ENCODE measurements around the gene SET. TPM values are rescaled to one million over a fixed set of nuclear protein-coding genes. Genes with fewer than 3 reads are reported as not detected.

Gene SET
- total and polyA plus RNA-seq, 2 of the 13 experiments (the other 11 are each of a cell fraction or from before 2014, with no cell fraction given): 94.2 to 611 TPM

DNA sequence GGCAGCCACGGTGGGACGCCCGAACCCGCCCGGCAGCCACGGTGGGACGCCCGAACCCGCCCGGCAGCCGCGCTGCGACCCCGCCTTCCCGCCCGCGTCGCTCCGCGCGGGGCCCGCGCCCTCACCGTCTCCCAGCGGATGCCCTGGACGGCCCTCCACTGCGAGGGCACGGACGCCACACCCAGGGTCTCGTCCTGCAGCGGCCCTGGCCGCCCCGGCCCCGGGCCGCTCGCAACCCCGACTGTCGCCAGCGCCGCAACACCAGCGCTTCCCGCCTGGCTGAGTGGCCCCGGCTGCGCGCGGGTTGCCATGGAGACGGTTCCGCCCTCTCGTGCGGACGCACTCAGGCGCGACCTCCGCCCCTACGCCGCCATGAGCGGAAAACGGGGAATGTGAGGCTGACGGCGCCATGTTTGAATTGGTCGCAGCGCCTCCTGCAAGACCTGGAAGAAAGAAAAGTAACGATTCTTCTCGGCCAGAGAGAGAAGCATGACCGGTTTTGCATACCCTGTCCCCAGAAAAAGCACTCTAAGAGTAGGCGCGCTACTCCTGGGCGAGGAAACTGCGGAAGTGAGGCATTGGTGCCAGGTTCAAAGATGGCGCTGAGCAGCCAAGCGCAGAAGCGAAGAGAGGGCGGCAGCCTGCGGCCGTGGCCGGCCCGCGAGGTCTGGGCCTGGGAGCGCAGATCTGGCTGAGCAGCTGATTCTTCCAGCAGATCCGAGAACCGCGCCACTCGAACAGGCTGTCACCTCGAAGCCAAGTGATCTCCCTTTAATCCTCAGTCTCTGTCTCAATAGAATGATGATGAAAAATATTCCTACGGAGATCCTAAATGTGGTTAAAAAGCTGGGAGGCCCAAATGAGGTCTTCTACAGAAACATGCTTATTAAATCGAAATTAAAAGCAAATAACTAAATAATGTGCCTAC lies 32.3 kb upstream of the SET start, which contains the start of gene DYNC2I2 (continued):
- no peak for TF ChIP-seq SRSF4 (IDR thresholded peaks at IDR 0.05; ENCODE audit: low read depth, low read length, poor library complexity, severe bottlenecking)
- TF ChIP-seq, protein P1, sequence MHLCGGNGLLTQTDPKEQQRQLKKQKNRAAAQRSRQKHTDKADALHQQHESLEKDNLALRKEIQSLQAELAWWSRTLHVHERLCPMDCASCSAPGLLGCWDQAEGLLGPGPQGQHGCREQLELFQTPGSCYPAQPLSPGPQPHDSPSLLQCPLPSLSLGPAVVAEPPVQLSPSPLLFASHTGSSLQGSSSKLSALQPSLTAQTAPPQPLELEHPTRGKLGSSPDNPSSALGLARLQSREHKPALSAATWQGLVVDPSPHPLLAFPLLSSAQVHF (CRISPR knock-in tag; IDR thresholded peaks at IDR 0.05): peak; percentile 79
- TF ChIP-seq, protein P2, sequence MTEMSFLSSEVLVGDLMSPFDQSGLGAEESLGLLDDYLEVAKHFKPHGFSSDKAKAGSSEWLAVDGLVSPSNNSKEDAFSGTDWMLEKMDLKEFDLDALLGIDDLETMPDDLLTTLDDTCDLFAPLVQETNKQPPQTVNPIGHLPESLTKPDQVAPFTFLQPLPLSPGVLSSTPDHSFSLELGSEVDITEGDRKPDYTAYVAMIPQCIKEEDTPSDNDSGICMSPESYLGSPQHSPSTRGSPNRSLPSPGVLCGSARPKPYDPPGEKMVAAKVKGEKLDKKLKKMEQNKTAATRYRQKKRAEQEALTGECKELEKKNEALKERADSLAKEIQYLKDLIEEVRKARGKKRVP (CRISPR knock-in tag; IDR thresholded peaks at IDR 0.05): peak in 1 of 2 experiments; percentile 60; a peak in 1 of 4 replicates
- no peak for TF ChIP-seq SNAPC2 (CRISPR knock-in tag; IDR thresholded peaks at IDR 0.05)
- no peak; the same call in 1 of the 2 replicates for TF ChIP-seq BCL6 (CRISPR knock-in tag; IDR thresholded peaks at IDR 0.05)
- TF ChIP-seq TMF1 (CRISPR knock-in tag; IDR thresholded peaks at IDR 0.05; ENCODE audit: low read depth): peak; percentile 80; the same call in 1 of the 2 replicates
- TF ChIP-seq, protein P3, sequence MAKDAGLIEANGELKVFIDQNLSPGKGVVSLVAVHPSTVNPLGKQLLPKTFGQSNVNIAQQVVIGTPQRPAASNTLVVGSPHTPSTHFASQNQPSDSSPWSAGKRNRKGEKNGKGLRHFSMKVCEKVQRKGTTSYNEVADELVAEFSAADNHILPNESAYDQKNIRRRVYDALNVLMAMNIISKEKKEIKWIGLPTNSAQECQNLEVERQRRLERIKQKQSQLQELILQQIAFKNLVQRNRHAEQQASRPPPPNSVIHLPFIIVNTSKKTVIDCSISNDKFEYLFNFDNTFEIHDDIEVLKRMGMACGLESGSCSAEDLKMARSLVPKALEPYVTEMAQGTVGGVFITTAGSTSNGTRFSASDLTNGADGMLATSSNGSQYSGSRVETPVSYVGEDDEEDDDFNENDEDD (CRISPR knock-in tag; IDR thresholded peaks at IDR 0.05; ENCODE audit: borderline replicate concordance): peak; percentile 93
- TF ChIP-seq NR3C1 (CRISPR knock-in tag; IDR thresholded peaks at IDR 0.05): no peak
- TF ChIP-seq, protein P4, sequence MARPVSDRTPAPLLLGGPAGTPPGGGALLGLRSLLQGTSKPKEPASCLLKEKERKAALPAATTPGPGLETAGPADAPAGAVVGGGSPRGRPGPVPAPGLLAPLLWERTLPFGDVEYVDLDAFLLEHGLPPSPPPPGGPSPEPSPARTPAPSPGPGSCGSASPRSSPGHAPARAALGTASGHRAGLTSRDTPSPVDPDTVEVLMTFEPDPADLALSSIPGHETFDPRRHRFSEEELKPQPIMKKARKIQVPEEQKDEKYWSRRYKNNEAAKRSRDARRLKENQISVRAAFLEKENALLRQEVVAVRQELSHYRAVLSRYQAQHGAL (CRISPR knock-in tag; IDR thresholded peaks at IDR 0.05; ENCODE audit: not compliant biosample characterization): no peak
- no peak for TF ChIP-seq CHD2 (IDR thresholded peaks at IDR 0.05; ENCODE audit: low read depth, low read length)
- TF ChIP-seq RFX1 (IDR thresholded peaks at IDR 0.05): peak; percentile 92
- no peak; the same call in 1 of the 2 replicates for TF ChIP-seq TP53 (CRISPR knock-in tag; conservative IDR thresholded peaks at IDR 0.05)
- TF ChIP-seq, protein P5, sequence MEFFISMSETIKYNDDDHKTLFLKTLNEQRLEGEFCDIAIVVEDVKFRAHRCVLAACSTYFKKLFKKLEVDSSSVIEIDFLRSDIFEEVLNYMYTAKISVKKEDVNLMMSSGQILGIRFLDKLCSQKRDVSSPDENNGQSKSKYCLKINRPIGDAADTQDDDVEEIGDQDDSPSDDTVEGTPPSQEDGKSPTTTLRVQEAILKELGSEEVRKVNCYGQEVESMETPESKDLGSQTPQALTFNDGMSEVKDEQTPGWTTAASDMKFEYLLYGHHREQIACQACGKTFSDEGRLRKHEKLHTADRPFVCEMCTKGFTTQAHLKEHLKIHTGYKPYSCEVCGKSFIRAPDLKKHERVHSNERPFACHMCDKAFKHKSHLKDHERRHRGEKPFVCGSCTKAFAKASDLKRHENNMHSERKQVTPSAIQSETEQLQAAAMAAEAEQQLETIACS (CRISPR knock-in tag; IDR thresholded peaks at IDR 0.05): peak; percentile 59
- TF ChIP-seq ZNF260 (CRISPR knock-in tag; IDR thresholded peaks at IDR 0.05; ENCODE audit: borderline replicate concordance, low read depth): no peak
- 0 out of 2 replicates have a peak, but pooled peaks have one; percentile 24 for TF ChIP-seq LCORL (IDR thresholded peaks at IDR 0.05)
- TF ChIP-seq LCORL (CRISPR knock-in tag; IDR thresholded peaks at IDR 0.05): peak; percentile 48; the same call in 1 of the 2 replicates
- TF ChIP-seq, protein P6, sequence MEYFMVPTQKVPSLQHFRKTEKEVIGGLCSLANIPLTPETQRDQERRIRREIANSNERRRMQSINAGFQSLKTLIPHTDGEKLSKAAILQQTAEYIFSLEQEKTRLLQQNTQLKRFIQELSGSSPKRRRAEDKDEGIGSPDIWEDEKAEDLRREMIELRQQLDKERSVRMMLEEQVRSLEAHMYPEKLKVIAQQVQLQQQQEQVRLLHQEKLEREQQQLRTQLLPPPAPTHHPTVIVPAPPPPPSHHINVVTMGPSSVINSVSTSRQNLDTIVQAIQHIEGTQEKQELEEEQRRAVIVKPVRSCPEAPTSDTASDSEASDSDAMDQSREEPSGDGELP (IDR thresholded peaks at IDR 0.05; ENCODE audit: borderline replicate concordance, low read depth): peak; percentile 61; the same call in 1 of the 2 replicates
- TF ChIP-seq, protein P7, sequence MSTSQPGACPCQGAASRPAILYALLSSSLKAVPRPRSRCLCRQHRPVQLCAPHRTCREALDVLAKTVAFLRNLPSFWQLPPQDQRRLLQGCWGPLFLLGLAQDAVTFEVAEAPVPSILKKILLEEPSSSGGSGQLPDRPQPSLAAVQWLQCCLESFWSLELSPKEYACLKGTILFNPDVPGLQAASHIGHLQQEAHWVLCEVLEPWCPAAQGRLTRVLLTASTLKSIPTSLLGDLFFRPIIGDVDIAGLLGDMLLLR (CRISPR knock-in tag; IDR thresholded peaks at IDR 0.05): no peak; the same call in 1 of the 2 replicates
- TF ChIP-seq ZSCAN9 (CRISPR knock-in tag; IDR thresholded peaks at IDR 0.05; ENCODE audit: borderline replicate concordance): peak; percentile 79; the same call in 1 of the 2 replicates
- TF ChIP-seq, protein P8, sequence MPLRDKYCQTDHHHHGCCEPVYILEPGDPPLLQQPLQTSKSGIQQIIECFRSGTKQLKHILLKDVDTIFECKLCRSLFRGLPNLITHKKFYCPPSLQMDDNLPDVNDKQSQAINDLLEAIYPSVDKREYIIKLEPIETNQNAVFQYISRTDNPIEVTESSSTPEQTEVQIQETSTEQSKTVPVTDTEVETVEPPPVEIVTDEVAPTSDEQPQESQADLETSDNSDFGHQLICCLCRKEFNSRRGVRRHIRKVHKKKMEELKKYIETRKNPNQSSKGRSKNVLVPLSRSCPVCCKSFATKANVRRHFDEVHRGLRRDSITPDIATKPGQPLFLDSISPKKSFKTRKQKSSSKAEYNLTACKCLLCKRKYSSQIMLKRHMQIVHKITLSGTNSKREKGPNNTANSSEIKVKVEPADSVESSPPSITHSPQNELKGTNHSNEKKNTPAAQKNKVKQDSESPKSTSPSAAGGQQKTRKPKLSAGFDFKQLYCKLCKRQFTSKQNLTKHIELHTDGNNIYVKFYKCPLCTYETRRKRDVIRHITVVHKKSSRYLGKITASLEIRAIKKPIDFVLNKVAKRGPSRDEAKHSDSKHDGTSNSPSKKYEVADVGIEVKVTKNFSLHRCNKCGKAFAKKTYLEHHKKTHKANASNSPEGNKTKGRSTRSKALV (CRISPR knock-in tag; IDR thresholded peaks at IDR 0.05): no peak; the same call in 1 of the 2 replicates
